DOHH2 (cell line): ENCODE measurements around the gene TTC23.
A peak's percentile ranks its signal among the peaks of the same experiment; 100 is the strongest.

Experiments
- H3F3A ChIP-seq: fragments of 200-600 bp; sonication (generic), shearing (Covaris generic); 2 replicates; pipeline ENCODE4 v1.6.0; 2016; ENCODE audit warnings: antibody characterized with exemption, mild to moderate bottlenecking; ENCODE audit not compliant: control insufficient read depth, insufficient read depth
- H3K27ac ChIP-seq: fragments of 200-600 bp; sonication (generic); 2 replicates; pipeline ENCODE4 v1.5.1; 2014; ENCODE audit warnings: low read depth, mild to moderate bottlenecking, low read length, moderate library complexity
- H3K27me3 ChIP-seq: fragments of 200-600 bp; sonication (generic); 2 replicates; pipeline ENCODE4 v1.6.1; 2014; ENCODE audit warnings: mild to moderate bottlenecking, low read length, mixed read lengths; ENCODE audit not compliant: control insufficient read depth
- H3K36me3 ChIP-seq: fragments of 200-600 bp; sonication (generic); 2 replicates; pipeline ENCODE4 v1.6.1; 2014; ENCODE audit warnings: mild to moderate bottlenecking, low read length, moderate library complexity, mixed read lengths; ENCODE audit not compliant: control insufficient read depth
- H3K4me1 ChIP-seq: fragments of 200-600 bp; sonication (generic); 2 replicates; pipeline ENCODE4 v1.6.1; 2014; ENCODE audit warnings: mild to moderate bottlenecking, low read length, mixed read lengths; ENCODE audit not compliant: control insufficient read depth
- H3K4me2 ChIP-seq: fragments of 200-600 bp; sonication (generic); 2 replicates; pipeline ENCODE4 v1.6.0; 2014; ENCODE audit warnings: mild to moderate bottlenecking, low read length, moderate library complexity
- H3K4me3 ChIP-seq: fragments of 200-600 bp; sonication (generic); 2 replicates; pipeline ENCODE4 v1.5.1; 2014; ENCODE audit warnings: mild to moderate bottlenecking, low read length, mixed read lengths
- H3K79me2 ChIP-seq: fragments of 200-600 bp; sonication (generic); 2 replicates; pipeline ENCODE4 v1.6.1; 2014; ENCODE audit warnings: mild to moderate bottlenecking, low read length, mixed read lengths; ENCODE audit not compliant: control insufficient read depth
- H3K9me2 ChIP-seq: fragments of 200-600 bp; sonication (generic); replicated peaks from 2 replicates; pipeline ENCODE4 v1.6.1; 2014; ENCODE audit warnings: mild to moderate bottlenecking, low read length, mixed read lengths; ENCODE audit not compliant: control insufficient read depth
- H3K9me3 ChIP-seq: fragments of 200-600 bp; sonication (generic); 2 replicates; pipeline ENCODE4 v1.6.1; 2014; ENCODE audit warnings: antibody characterized with exemption, low read length, mixed read lengths; ENCODE audit not compliant: control insufficient read depth, insufficient read depth
- H4K20me1 ChIP-seq: fragments of 200-600 bp; sonication (generic); 2 replicates; pipeline ENCODE4 v1.6.0; 2014; ENCODE audit warnings: low read depth, mild to moderate bottlenecking, antibody characterized with exemption, low read length, moderate library complexity; ENCODE audit not compliant: control insufficient read depth, insufficient read depth
- CTCF ChIP-seq: fragments of 200-600 bp; sonication (generic); IDR thresholded peaks from one replicate; pipeline ENCODE4 v1.5.1; 2014; ENCODE audit warnings: antibody characterized with exemption, mild to moderate bottlenecking, low read depth, low read length; ENCODE audit not compliant: poor library complexity, severe bottlenecking
- EZH2phosphoT487 ChIP-seq: fragments of 200-600 bp; sonication (generic); IDR thresholded peaks from 2 replicates; pipeline ENCODE4 v1.6.1; 2017; ENCODE audit warnings: borderline replicate concordance, mild to moderate bottlenecking, antibody characterized with exemption, low read length, moderate library complexity, mixed read lengths

TTC23 gene

GRCh38 chr15:99253381-99254090, 4.2 kb upstream of the TTC23 start:
- Histone ChIP-seq H3K4me2 (peak overlapping the region; percentile 76), H3K9me2 (no peaks in the 10 kb centered on the region), H3K36me3 (peaks cover 19% of the 10 kb centered on the region), H4K20me1 (no peaks in the 10 kb centered on the region), H3K27me3 (no peaks in the 10 kb centered on the region), H3F3A (peaks cover 9% of the 10 kb centered on the region), H3K79me2 (peaks cover 28% of the 10 kb centered on the region), H3K9me3 (peaks cover 5% of the 10 kb centered on the region; the same call in 1 of the 2 replicates), H3K4me1 (peaks cover 43% of the 10 kb centered on the region), H3K27ac (peak overlapping the region; percentile 81), H3K4me3 (peak overlapping the region; percentile 83)
- TF ChIP-seq CTCF, result no peak
- no peak for TF ChIP-seq EZH2phosphoT487

GRCh38 chr15:99252326-99252725, 2.9 kb upstream of the TTC23 start:
- no peaks in the 10 kb centered on the region for H3K27me3 ChIP-seq
- peak overlapping the region; percentile 76 for H3K4me2 ChIP-seq
- H3K79me2 ChIP-seq, result peaks cover 28% of the 10 kb centered on the region
- peak overlapping the region; percentile 83 for H3K4me3 ChIP-seq
- no peaks in the 10 kb centered on the region for H3K9me2 ChIP-seq
- peaks cover 15% of the 10 kb centered on the region for H3K36me3 ChIP-seq
- peak overlapping the region; percentile 81 for H3K27ac ChIP-seq
- peaks cover 51% of the 10 kb centered on the region for H3K4me1 ChIP-seq
- H4K20me1 ChIP-seq, result no peaks in the 10 kb centered on the region
- TF ChIP-seq CTCF (no peak), EZH2phosphoT487 (no peak)
- peaks cover 5% of the 10 kb centered on the region; the same call in 1 of the 2 replicates for H3K9me3 ChIP-seq
- peaks cover 10% of the 10 kb centered on the region for H3F3A ChIP-seq

- H3K9me3 ChIP-seq, result peaks cover 5% of the 10 kb centered on the region; the same call in 1 of the 2 replicates
- H3K4me1 ChIP-seq, result peaks cover 54% of the 10 kb centered on the region
- TF ChIP-seq EZH2phosphoT487, result no peak
- no peak for TF ChIP-seq CTCF
- peaks cover 12% of the 10 kb centered on the region for H3F3A ChIP-seq
- H3K36me3 ChIP-seq, result peaks cover 11% of the 10 kb centered on the region
- H4K20me1 ChIP-seq, result no peaks in the 10 kb centered on the region
- no peaks in the 10 kb centered on the region for H3K27me3 ChIP-seq
- no peaks in the 10 kb centered on the region for H3K9me2 ChIP-seq
- peaks cover 28% of the 10 kb centered on the region for H3K79me2 ChIP-seq
- H3K27ac ChIP-seq, result peak within 1 kb of the TSS; percentile 81
- peak within 1 kb of the TSS; percentile 83 for H3K4me3 ChIP-seq
- H3K4me2 ChIP-seq, result peak within 1 kb of the TSS; percentile 96
Observed at GRCh38 chr15:99250857-99251841, 1.8 kb upstream of the TTC23 start, which contains the start of gene LRRC28. LRRC28 (plus strand) TSS chr15:99251481; CDS start chr15:99255958, 4,477 bp downstream.
